NCI-H510A (cell line): Measurements from ENCODE around the gene EDN1.
"Not testable (repeated sequence)": the region's sequence is repeated elsewhere in the genome, so short reads cannot be mapped to it uniquely, and the experiment has no call there.

Source experiments
- DNase-seq: peaks from one replicate; lab custom pipeline; 2025; lab: John Stamatoyannopoulos, UW

Gene EDN1

DNA sequence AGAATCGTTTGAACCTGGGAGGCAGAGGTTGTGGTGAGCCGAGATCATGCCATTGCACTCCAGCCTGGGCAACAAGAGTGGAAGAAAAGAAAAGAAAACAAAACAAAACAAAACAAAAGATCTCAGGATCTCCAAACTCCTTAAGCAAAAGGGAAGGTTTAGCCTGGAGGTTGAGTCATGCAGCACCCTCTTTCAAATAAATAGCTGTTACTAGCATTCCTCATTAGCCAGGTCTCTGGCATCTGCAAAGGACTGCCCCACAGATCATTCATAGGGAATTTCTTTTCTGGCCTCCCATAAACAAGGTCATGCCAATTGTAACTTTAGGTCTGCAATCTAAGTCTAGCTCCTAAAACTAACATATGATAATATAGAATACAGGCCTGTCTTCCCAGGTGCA is 37.2 kb downstream of the EDN1 start:
- DNase-seq = no peak

DNA sequence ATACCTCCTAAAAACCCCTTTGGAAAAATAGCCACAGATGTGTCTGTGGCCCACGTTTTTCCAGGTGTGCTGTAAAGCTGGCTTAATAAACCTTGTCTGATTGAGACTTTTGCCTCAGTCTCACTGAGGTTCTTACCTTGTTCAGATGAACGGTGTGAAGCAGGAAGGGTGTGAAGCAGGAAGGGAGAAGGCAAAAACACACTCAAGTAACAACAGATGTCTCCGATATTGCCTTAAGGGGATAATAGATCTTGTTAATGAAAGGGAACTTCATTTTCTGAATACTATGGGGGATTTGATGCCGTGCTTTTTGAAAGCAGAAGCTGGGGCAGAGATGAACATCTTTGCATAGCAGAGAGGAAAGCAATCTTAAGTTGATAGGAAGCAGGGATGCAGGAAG is 37.8 kb downstream of the EDN1 start:
- DNase-seq = no peak

DNA sequence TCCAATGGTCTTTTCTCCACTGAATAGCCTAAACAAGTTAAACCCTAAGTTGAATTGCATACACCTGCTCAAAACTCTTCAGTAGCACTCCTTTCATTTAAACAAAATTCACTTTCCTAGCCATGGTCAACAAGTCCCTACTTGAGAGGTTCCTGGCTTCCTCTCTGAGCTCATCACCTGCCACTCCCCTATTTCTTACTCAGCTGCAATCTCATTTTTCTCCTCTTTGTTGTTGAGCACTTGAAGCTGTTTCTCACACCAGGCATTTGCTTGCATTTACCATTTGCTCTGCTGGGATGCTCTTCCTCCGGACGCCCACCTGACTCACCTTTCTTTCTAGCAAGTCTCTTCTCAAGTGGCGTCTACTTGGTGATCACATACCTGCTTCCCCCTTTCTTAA is 38.5 kb downstream of the EDN1 start:
- DNase-seq = no peak

DNA sequence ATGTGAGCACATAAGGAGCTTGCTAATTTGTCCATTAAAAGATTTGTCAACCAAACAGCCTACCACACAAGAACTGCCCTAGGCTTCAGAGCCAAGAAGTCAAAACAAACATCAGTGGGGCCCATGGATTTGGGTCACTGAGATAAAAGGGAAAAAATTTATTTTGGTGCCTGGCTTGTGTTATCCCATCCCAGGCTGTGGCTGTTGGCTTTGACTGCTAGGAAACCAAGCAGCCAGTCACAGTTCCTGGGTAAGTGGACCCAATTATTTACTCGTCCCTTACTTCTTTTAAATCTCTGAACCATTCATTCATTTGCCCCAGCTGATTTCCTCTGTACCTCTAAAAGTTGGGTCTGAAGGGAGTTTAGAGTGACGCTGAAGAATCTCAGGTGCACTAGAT is 41.3 kb downstream of the EDN1 start:
- DNase-seq = no peak

DNA sequence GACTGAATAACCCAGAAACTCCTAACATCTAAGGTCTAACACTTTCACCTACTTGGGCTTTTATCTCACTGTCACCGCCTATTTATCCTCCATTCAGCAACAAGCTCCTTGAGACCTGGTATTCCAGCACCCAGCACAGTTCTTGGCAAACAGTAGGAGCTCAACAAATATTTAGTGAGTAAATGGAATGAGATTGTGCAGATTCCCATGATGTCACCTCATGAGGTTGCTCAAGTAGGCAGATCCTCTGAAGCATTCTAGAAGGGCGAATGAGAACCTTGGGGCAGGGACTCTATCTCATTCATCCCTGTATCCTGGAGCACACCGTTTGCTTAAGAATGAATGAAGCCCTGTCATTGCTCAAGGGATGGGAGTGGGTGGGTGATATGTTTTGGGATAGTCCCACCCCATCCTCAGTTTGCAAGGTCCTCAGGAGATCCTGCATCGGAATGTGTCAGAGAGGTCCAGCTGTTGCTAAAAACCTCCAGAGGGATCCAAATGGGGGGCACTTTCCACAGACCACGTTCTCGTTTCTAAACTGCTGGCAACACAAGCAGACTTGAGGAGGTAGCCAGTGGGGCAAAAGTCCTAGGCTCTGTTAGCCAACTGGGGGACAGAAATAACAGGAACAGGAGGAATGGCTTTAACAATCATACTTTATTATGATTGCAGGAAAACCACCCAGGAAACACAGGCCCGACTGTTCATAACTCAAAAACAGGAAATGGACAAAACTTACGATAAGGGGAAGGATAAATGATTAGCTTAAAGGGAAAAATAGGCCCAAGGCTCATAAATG is 42.0 kb downstream of the EDN1 start:
- DNase-seq = no peak

DNA sequence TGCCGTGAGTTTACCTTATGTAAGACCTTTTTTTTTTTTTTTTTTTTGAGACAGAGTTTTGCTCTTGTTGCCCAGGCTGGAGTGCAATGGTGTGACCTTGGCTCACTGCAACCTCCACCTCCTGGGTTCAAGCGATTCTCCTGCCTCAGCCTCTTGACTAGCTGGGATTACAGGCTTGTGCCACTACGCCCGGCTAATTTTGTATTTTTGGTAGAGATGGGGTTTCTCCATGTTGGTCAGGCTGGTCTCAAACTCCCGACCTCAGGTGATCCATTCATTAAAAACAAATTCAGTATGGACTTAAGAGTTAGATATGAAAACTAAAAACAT is 42.6 kb downstream of the EDN1 start:
- not testable (repeated sequence) for DNase-seq

DNA sequence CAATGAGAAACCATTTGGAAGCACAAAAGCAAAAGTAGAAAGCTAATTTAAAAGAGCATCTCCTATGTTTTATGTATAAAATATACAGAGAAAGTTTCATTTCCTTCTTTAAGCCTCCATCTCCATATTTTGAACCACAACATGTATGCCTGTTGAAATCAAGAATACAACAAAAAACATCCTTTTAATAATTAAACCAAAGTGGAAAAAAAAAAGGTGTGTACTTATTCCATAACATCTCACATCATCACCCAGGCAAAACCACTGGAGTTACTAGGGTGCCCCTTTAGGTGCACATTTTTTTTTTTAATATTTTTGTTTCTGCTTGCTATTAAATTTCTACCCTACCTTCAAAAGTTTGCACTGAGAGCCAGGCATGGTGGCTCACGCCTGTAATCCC is 43.0 kb downstream of the EDN1 start:
- no peak for DNase-seq

DNA sequence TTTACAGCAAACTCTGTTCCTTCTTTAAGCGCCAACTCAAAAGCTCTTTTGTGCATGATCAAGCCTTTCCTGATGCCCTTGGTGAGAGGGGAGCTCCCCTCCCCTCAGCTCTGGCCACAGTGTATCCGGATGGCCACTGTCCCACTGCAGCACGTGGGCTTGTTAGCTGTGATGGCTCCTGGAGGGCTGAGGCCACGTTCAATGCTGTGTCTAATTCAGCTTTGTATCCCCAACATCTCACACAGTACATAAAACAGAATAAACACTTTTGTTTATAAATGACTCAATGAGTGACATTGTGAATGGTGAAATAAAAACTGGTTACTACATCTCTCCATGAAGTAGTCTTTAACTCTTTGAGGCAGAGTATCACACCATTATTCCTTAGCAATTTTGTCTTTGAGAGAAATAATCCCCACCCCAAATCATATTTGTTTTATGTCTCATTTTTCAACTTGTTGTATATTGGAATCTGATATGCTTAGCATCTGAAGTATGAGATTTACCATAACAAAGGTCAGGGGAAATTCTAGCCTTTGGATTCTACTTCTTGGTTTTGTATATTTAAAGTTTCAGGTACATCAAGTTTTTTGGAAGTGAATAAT is 44.5 kb downstream of the EDN1 start:
- no peak for DNase-seq

DNA sequence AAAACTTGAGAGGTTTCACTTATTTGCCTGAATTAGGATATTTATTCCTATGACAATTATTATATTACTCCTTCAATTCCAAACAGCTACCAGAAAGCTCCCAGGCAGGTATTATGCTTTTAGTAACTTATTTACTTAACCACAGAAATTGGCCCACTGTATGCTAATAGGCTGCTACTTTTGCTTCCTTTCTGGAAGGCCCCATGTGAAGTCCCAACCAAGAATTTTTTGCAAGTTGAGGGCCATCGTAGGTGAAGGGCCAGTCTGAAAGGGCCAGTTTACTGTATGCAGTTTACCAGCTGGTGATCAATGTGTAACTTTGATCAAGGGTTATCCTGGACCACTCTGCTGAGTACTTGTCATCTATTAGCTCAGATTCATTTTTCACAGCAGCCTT is 45.0 kb downstream of the EDN1 start:
- no peak for DNase-seq

DNA sequence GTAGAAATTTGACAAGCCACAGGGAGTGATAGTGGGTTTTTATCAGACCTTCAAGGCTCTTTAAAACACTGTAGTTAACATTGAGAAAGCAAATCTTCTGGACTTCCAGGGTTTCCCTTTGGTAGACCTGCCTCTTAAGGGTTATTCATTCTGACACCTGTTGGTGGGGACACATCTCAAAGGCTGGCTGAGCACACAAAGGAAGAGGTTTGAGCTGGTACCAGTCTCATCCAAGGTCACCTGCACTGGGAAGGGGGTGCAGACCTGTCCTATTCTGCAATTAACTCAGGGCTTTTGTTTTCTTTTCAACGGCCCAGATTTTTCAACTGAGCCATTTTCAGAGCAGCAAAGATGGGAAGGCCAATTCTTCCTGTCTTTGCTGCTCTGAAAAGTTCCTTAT is 45.6 kb downstream of the EDN1 start:
- no peak for DNase-seq

DNA sequence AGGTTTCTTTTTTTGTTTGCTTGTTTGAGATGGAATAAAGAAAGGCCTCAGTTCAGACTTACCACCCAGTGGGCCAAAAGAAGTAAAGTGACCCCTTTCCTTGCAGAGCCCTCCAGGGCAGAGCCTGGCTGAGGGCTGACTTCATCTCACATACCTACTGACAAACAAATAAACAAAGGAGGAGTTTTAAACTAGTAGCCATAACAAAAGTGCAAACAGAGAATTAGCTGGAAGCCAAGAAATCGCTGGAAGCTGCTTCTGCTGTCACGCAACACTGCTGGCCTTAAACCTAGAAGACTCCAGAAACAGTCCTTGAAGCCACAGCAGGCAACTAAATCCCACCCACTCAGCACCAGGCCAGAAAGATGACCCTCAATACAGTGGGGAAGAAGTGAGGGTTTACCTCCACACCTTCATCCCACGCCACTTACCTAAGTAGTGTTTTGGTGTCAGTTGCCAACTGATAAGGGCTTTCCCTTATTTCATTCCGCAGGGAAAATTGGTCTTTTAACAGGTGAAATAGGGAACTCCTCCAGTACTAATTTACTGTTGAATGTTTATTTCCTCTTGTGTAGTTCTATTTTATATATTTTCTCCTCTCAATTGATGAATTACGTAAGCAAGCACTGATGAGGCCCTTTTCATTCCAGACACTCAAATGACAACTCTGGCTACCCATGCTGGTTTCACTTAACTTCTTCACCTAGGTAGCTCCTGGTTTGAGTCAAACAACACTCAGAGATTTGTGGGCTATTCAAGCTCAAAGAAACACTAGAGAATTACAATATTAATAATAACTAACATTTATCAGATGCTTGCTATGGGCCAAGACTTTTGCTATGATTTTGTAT is 46.2 kb downstream of the EDN1 start:
- no peak for DNase-seq

DNA sequence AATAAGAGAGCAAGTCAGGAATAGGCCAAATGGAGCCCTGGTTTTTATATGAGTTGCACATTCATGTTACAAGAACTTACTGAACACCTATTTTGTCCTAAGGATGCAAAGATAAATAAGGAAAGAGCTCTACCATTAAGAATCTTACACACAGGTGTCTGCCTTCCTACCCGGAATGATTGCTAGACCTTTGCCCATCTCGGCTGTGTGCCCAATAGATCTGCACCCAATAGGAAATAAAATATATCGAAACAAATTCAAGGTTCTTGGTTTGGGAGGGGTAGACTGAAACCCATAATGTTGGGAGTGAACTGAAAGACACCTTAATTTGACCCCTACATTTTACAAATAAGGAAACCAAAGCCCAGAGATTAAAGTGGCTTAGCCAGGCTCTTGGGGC is 48.9 kb downstream of the EDN1 start:
- no peak for DNase-seq

DNA sequence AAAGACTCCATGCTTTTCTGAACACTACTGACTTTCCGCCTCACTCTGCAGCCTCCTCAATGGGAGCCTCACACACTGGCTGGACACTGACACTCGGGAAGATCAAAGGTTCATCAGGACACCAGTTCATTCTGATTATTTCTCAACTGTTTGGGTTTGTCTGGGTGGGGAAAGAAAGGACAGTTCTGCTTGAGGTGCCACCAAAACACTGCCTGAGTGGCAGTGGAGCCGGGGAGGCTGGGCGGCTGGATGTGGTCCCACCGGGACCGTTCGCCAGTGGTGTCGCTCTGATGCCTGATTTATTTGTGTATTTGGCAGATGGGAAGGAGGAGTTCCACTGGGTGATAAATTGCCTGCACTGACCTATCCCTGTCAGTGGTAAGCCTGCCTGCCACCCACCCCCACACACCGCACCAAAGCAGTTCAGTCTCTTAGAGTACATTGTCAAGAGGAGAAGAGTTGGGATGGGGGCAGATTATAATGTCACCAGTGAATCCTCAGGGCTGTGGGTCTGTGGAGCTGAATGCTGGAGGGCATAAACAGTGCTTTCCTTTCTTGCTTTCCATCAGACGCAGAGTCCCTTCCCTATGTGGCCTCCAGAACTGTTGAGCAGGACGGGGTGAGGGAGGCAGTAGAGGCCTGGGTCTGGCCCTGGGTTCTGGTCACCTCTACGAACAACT is 49.8 kb downstream of the EDN1 start:
- no peak for DNase-seq

DNA sequence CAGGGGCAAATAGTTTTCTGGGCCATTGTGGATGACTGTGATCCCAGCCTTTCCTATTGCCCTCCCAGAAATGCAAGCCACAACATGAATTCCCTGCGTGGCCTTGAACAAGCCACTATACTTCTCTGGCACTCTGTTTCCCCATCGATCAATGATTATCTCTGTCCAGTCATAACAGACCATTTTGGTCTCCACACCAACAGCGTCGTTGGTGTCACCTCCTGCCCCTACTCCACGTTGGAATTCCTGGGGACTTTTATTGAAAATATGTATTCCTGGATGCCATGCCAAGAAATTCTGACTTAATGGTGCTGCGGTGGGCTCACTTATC is 50.3 kb downstream of the EDN1 start:
- no peak for DNase-seq

DNA sequence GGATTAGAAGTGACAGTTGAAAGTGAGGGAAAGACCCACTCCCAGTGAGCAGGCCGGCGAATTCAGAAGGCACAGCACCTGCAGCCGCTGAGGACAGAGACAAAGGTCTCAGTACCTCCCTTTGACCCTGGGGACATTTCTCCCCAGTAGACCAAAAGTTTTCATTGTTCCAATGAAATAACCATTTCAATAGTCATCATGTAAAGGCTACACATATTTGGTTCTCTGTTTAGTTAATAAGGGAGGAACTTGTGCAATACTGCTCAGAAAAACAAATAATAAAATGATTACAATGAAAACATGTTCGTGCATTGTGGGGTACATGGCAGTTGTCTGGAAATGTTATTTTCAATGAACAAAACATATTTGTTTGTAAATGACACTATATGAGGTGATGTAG is 52.5 kb downstream of the EDN1 start:
- DNase-seq = no peak

DNA sequence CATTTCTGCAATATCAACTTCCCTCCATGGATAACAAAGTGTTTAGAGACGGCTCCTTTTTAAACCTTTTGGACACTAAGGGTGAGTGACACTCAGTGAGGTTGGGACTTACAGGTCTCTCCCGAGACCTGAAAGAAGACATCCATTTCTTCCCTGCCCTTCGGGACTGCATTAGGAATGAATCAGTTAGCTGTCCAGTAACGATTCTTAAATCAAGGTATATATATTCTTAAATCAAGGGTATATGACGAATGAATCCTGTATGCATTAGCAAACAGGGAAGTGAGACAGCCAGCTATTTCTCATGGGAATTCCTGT is 52.9 kb downstream of the EDN1 start:
- no peak for DNase-seq

DNA sequence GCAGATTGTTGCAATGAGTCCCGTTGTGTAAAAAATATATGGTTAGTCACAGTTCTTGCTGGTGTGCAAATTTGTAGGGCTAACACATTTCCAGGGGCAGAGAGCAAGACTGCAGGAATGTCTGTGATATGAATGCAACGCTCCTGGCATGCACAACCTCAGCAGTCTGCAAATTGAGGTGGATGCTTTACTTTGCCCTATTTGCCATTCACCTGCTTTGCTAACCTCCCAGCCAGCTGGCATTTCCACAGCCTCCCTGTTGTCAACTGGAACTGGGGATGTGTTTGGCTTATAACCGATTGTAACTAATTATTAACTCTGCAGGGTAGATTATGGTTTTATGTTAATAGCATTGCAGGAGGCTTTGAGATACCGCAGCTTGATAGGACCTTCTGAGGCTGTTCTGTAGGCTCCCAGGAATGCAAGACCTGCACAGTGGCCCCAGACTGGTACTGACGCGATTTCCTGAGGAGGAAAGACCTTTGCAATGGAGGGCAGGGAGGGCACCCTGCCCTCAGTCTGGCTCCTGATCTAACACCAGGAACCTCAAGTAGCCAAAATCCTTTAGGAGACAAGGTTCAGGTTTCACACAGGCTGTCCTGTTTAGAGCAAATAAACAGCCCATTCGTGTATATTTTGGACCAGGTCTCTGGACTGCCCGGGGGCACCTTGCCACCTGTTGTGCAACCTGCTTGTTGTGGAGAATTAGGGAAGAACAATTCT is 53.4 kb downstream of the EDN1 start:
- DNase-seq = no peak

DNA sequence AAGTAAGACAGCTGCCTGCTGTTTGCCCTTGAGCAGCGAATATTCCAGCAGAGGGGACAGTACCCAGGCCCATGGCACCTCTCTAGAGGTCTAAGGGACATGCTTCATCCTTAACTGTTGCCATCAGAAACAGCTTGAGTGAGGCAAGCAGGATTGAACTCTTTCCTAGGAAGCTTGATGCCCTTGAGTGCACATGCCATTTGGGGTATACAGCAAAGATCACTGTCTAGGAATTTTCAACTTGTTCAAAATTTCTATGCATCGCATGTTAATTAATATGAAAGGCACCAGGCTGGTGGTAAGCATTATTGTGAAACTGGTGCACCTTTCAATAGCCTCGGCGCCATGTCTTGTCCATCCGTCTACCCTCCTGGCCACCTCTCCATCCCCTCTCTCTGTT is 54.1 kb downstream of the EDN1 start:
- no peak for DNase-seq

DNA sequence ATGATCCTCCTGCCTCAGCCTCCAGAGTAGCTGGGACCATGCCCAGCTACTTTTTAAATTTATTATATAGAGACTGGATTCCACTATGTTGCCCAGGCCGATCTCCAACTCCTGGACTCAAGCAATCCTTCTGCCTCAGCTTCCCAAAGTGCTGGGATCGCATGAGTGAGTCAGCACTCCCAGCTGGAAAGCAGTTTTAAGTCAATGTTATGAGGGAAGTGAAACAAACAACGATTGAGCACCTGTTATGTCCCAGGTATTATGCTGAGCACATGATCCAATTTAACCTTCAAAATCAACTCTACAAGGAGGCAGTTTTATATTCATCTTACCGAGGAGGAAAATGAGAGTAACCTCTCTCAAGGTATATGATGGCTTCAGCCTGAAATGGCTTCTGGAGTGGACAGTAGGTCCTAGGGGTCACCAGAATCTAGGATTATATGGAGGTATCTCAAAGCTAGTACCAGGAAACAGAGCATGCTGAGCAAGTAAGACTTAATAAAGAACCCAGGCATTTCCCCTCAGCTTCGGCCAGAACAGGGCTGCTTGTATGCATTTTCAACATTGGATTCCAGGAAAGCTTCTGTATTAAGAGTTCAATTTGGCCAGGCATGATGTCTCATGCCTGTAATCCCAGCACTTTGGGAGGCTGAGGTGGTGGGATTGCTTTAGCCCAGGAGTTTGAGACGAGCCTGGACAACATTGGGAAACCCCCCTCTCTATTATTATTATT is 55.0 kb downstream of the EDN1 start:
- DNase-seq = no peak

DNA sequence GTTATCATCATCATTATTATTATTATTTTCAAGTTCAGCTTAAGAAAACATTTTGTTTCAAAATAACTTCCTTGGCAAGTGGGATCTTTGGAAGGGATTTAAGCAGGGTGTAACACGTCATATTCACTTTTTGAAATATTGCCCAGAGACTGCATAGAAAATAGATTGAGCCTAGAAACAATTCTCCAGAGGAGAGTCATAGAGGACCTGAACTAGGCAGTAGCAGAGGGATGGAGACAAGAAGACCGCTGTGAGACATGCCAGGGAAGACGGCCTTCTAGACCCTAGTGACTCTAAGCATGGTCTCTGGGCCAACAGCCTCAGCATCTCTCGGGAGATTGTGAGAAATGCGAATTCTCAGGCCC is 55.5 kb downstream of the EDN1 start:
- no peak for DNase-seq
